Breast epithelium (tissue), 3 donors: ENCODE data around the gene ATP1A2.

Experiments used
- CTCF ChIP-seq, 3 donors: fragments of 450-650 bp; IDR thresholded peaks; one replicate each; pipeline ENCODE4 v1.5.1; 2016 to 2017; ENCODE audit warnings: antibody characterized with exemption in 3 of 3, mild to moderate bottlenecking in 3 of 3, moderate library complexity in 3 of 3
- POLR2A ChIP-seq: fragments of 450-650 bp; IDR thresholded peaks from one replicate; pipeline ENCODE4 v1.6.1; 2016; ENCODE audit warnings: antibody characterized with exemption, mild to moderate bottlenecking, moderate library complexity

- no peak for TF ChIP-seq CTCF (IDR thresholded peaks at IDR 0.05)
- no peak for TF ChIP-seq POLR2A
Measured at GRCh38 chr1:160127865-160128523, 12.4 kb downstream of the ATP1A2 start.
